CD4-positive, alpha-beta T cell treated with Interleukin-21 for 1 hour (primary cell): Measurements from ENCODE around the gene ANXA4.
A peak's percentile ranks its signal among the peaks of the same experiment; 100 is the strongest.

ENCODE experiments used
- DNase-seq: peaks from one replicate; pipeline ENCODE4 v3.0.0-alpha.2; 2020

Gene ANXA4

DNA sequence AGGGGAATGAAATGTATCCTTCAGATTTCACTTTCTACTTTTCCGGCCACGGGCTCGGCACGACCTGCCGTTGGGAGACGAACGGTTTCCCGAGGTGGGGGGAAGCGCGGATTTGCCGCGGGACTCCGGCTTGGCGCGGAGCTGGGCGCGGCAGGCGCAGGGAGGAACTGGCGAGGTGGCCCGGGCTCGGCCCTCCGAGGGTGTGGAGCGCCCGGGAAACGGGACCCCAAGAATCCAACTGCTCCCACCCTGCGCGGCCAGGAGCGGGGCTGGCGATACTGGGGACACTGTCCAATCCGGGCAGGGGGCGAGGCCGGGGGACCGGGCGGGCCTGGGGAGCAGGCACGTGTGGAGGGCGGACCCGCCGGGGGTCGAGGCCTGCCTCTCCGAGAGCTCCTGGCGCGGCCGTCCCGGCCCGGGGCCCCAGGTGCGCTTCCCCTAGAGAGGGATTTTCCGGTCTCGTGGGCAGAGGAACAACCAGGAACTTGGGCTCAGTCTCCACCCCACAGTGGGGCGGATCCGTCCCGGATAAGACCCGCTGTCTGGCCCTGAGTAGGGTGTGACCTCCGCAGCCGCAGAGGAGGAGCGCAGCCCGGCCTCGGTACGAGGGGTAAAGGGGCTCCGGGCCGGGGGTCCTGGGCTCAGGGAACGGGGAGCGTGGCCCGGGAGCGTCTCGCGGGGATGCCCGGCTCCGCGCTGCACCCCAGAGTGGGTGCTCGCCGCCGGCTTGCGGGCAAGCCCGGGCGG is at the start of gene ANXA4:
Gene ANXA4, plus strand, starts transcription at position 560 of the 747 bp plus-strand sequence. CDS start 39,432 bp downstream, outside the sequence.
- DNase-seq = peak; percentile 67

GRCh38 chr2:69692424-69692823 is 49.5 kb upstream of the ANXA4 start:
- DNase-seq = no peak

- peak; percentile 55 for DNase-seq
Observed at GRCh38 chr2:69693059-69693774, 48.7 kb upstream of the ANXA4 start.

- peak; percentile 68 for DNase-seq
Observed at GRCh38 chr2:69693775-69694450, 48.0 kb upstream of the ANXA4 start.

GRCh38 chr2:69694894-69695849 is 46.8 kb upstream of the ANXA4 start:
- no peak for DNase-seq

DNA sequence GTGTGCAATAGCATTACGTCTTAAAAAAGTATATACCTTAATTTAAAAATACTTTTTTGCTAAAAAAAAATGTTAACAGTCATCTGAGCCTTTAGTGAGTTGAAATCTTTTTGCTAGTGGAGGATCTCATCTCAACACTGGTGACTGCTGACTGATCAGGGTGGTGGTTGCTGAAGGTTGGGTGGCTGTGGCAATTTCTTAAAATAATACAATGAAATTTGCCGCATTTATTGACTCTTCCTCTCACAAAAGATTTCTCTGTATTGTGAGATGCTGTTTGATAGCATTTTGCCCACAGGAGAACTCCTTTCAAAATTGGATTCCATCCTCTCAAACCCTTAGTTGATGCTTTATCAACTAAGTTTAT is 46.1 kb upstream of the ANXA4 start:
- no peak for DNase-seq

GRCh38 chr2:69700381-69700780 is 41.6 kb upstream of the ANXA4 start:
- DNase-seq = no peak

DNA sequence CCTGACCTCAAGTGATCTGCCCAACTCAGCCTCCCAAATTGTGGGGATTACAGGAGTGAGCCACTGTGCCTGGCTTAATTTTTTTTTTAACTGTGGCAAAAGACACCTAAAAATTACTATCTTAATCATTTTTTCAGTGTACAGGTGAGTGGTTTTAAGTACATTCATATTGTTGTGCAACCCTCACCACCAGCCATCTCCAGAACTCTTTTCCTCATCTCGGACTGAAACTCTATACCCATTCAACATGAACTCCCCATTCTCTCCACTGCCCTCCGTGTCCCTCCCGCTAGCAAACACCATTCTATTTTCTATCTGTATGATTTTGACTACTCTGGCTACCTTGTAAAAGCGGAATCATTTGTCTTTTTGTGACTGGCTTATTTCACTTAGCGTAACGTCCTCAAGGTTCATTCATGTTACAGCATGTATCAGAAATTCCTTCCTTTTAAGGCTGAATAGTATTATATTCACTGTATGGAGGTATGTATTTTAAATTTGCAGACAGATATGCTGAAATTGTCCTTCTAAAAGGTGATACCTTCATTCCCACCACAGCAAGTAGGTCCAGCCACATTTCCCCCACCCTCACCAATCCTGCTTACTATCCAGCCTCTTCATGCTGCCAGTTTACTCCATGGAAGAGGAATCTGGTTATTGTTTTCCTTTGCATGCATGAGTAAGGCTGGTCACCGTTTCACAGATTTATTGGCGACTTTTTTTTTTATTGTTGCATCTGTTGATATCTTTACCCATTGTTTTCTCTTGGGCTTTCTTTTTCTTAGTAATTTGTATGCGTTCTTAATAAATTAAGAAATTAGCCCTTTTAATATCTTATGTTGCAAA is 40.6 kb upstream of the ANXA4 start:
- DNase-seq = no peak

DNA sequence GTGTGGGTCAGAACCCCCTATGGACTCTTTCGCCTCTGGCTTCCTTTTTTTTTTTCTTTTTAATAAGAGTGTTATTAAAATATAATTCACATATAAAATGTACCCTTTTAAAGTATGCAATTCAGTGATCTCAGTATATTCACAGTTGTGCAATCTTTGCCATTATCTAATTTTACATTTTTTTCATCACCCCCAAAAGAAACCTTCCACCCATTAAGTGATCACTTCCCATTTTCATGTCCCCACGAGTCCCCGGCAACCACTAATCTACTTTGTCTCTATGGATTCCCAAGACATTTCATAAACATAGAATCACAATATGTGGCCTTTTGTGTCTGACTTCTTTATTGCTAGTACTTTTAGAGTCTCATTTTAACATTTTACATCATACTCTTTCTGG is 38.7 kb upstream of the ANXA4 start:
- DNase-seq = no peak

DNA sequence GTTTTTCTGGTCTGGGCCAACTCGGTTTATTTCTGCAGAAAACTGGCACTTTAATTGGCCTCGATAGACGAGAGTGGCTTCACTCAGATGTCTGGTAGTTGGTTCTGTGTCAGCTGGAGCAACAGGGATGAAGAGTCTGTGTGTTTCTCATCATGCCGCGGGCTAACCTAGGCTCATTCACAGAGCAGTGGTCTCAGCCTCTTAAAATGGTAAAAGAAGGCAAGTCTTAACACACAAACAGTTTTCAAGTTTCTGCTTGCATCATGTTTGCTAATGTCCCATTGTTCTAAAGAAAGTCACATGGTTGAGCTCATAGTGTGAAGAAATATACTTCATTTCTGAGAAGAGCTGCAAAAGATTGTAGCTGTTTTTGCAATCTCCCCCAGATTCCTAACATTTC is 37.5 kb upstream of the ANXA4 start:
- DNase-seq = no peak

DNA sequence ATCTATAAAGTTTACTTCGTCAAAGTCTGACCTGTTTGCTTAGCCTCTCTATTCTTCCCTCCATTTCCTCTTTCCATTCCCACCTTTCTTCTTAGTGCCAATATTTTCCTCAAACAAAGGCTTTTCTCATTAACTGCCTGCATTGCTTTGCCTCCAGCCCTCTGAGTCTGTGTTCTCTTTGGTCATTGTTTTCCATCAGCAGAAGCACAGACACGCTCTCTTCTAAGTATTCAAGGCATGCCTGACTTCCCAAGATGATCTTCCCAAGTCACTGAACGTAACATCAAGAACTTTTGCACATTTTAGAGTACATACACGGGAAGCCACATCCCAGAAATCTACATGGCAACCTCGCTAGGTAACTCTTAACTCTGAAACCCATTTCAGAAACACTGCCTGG is 32.6 kb upstream of the ANXA4 start:
- DNase-seq = no peak

- DNase-seq = no peak
Observed at GRCh38 chr2:69711971-69712370, 30.0 kb upstream of the ANXA4 start.

DNA sequence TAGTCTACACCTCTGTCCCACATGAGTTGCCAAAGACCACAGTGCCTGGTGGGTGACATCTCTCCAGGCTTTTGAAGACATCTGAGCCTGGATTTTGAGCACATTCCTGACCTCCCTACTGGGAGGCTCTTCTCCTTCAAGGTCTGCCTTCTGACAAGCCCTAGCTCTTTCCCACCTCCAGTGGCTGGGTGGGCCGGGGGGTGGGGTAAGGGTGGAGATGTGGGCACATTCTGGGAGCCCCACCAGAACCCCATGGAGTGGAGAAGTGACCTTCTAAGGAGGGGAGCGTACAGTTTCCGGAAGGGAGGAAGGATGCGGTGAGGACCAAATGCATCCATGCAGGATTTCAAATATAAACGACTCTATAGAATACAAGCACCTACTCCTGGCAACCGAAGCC is 27.9 kb upstream of the ANXA4 start:
- DNase-seq = no peak

- peak; percentile 88 for DNase-seq
Observed at GRCh38 chr2:69714539-69715220, 27.3 kb upstream of the ANXA4 start.

- DNase-seq = no peak
Observed at GRCh38 chr2:69715964-69716363, 26.0 kb upstream of the ANXA4 start.

DNA sequence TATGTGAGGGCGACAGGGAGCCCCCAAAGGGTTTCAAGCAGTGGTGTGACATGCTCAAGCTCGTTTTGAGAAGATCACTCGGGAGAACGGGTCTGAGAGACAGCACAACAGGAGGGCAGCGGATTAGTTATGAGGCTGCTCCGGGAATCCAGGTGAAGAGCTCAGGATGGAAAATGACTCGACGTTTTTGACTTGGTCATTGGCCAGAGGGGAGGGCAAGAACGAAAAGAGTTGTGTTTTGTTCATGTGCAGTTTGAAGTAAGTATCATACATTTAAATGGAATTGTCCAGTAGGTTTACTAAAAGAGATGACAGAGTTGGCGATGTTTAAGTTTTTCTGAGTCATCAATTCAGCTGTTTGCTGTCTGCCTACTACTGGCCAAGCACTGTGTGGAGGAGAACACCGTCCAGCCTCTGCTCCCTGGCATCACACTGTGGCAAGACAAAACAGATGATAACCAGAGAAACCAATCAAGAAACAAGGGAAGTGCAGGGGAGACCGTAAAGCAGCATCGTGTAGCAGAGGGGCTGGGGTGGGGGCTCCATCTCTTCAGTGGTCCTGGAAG is 25.3 kb upstream of the ANXA4 start:
- DNase-seq = no peak

DNA sequence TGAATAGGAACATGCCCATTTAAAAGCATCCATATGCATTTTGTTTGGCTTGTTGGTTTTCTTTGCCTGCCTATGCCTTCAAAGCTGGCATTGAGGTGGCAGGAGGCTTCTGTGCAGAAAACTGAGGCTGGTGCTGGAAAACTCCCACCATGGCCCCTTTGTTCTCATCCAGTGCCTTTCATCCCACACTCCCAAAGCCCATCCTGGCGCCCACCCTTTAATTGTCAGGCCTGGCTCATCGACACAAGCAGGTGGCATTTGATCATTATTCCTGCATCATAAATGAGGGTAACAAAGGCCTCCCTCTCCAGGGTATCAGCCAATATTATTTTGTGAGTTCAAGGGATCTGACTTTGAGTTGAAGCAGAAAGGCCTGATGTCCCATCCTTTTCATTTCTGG is 24.7 kb upstream of the ANXA4 start:
- DNase-seq = no peak

DNA sequence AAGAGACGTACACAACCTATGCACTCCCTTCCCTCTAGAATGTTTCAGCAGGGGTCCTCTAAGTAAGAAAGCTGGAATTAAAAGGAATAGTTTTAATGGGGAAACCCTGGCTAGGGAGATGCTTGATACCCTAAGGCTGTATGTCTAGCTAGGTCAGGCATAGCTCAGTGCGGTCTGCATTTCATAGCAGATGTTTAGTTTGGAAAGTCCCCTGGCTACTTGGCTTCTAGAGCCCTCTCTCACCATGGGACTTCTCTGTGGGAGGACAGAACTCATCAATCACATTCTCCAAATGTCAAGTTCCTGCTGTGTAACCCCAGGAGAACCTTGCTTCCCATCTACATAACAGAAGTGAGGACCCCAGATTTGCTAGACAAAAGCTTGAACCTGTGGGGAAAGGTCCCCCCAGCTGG is 24.1 kb upstream of the ANXA4 start:
- no peak for DNase-seq

DNA sequence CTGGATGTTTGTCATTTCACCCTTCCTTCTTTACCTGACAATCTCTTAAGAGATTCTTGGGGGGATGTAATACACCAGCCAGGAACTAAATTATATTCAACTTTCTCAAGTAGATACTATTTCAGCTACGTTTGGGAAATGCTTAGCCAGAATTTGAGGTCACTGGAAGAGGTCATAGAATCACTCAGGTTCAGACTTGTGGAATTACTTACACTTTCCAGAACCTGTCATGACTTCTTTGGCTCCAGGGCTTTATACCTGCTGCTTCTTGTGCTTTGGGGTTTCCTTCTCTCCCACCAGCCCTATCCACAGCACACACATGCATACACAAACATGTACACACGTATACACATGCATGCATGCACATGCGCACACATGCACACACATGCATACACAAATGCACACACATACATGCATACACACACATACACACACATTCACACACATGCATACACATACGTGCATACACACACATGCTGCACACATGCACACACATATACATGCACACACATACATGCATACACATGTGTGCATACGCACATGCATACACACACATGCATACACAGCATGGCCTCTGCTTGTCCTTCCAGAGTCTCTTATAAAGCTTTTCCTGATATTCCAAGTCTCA is 23.5 kb upstream of the ANXA4 start:
- no peak for DNase-seq

GRCh38 chr2:69720404-69720803 is 21.5 kb upstream of the ANXA4 start:
- no peak for DNase-seq
